ENCODE results near the gene MRPL52. TPM values are rescaled to one million over a fixed set of nuclear protein-coding genes. Genes with fewer than 3 reads are reported as not detected.

Gene MRPL52
- total and polyA plus RNA-seq, 2 of the 13 experiments (the other 11 are each of a cell fraction or from before 2014, with no cell fraction given), result 118 to 329 TPM

GRCh38 chr14:22852940-22853767 lies 23.5 kb downstream of the MRPL52 start (continued):
- no peak for TF ChIP-seq CERS6 (CRISPR knock-in tag; IDR thresholded peaks at IDR 0.05)
- peak; percentile 62; the same call in 1 of the 2 replicates for TF ChIP-seq ELF1 (CRISPR knock-in tag; IDR thresholded peaks at IDR 0.05)
- TF ChIP-seq PRDM15 (CRISPR knock-in tag; IDR thresholded peaks at IDR 0.05), result no peak
- TF ChIP-seq SKI (IDR thresholded peaks at IDR 0.05; ENCODE audit: partially characterized antibody), result peak; percentile 52
- peak; percentile 98 for TF ChIP-seq PTBP1 (IDR thresholded peaks at IDR 0.05; ENCODE audit: low read depth, low read length, poor library complexity, severe bottlenecking)
- TF ChIP-seq NFAT5 (CRISPR knock-in tag; IDR thresholded peaks at IDR 0.05), result 0 out of 2 replicates have a peak, but pooled peaks have one; percentile 43
- peak; percentile 60; the same call in 1 of the 2 replicates for TF ChIP-seq UBTF (CRISPR knock-in tag; IDR thresholded peaks at IDR 0.05)
- TF ChIP-seq CREBL2 (CRISPR knock-in tag; IDR thresholded peaks at IDR 0.05; ENCODE audit: borderline replicate concordance), result peak; percentile 65; the same call in 1 of the 2 replicates
- peak; percentile 84; the same call in 1 of the 2 replicates for TF ChIP-seq SNAPC5 (CRISPR knock-in tag; IDR thresholded peaks at IDR 0.05; ENCODE audit: borderline replicate concordance)

Data from HepG2 (cell line).